HepG2 (cell line): ENCODE measurements around the gene ATP8B1. TPM values are rescaled to one million over a fixed set of nuclear protein-coding genes. Genes with fewer than 3 reads are reported as not detected.

Source experiments
- AKAP8 ChIP-seq: sonication (generic); formaldehyde crosslinking; IDR thresholded peaks from 2 replicates; pipeline ENCODE4 v1.5.1; 2020; ENCODE audit warnings: mild to moderate bottlenecking, missing genetic modification reagents
- ARHGAP35 ChIP-seq: sonication (generic); formaldehyde crosslinking; IDR thresholded peaks from 2 replicates; pipeline ENCODE4 v1.9.0; 2022; ENCODE audit warnings: mild to moderate bottlenecking, inconsistent platforms, moderate library complexity, missing genetic modification reagents, borderline replicate concordance
- CENPT ChIP-seq: sonication (generic); formaldehyde crosslinking; IDR thresholded peaks from 2 replicates; pipeline ENCODE4 v1.8.0; 2022; ENCODE audit warnings: low read depth, mild to moderate bottlenecking, moderate library complexity, missing genetic modification reagents
- EEA1 ChIP-seq: sonication (generic); formaldehyde crosslinking; IDR thresholded peaks from 2 replicates; pipeline ENCODE4 v1.5.1; 2020; ENCODE audit warnings: mild to moderate bottlenecking, missing genetic modification reagents, borderline replicate concordance
- NONO ChIP-seq, 2 experiments: fragments of 450-650 bp in 1 of 2; sonication (generic) in 1 of 2; formaldehyde crosslinking in 1 of 2; IDR thresholded peaks in 1 of 2; conservative IDR thresholded peaks in 1 of 2; 2 replicates each; pipeline versions ENCODE4 v1.6.1 to v1.8.0; 2017 to 2022; ENCODE audit warnings: mild to moderate bottlenecking in 1 of 2, missing genetic modification reagents in 1 of 2, moderate library complexity in 1 of 2
- RBFOX2 ChIP-seq: fragments of 200-400 bp; formaldehyde crosslinking; IDR thresholded peaks from 2 replicates; pipeline ENCODE4 v1.6.1; 2017; ENCODE audit warnings: low read depth, mild to moderate bottlenecking, low read length
- SOX13 ChIP-seq, 3 experiments: fragments of 450-650 bp in 1 of 3; sonication (generic) in 1 of 3; formaldehyde crosslinking in 1 of 3; IDR thresholded peaks in 2 of 3; conservative IDR thresholded peaks in 1 of 3; 2 replicates each; pipeline versions ENCODE4 v1.5.0 to v1.6.1; 2016 to 2020; ENCODE audit warnings: antibody characterized with exemption in 1 of 3, mild to moderate bottlenecking in 1 of 3, missing compliant biosample characterization in 1 of 3, missing genetic modification reagents in 1 of 3, moderate library complexity in 1 of 3
- WIZ ChIP-seq: sonication (generic); formaldehyde crosslinking; IDR thresholded peaks from 2 replicates; pipeline ENCODE4 v1.5.1; 2020; ENCODE audit warnings: mild to moderate bottlenecking, missing genetic modification reagents
- polyA plus RNA-seq, 8 experiments: library from polyadenylated mRNA; depleted of rRNA in 3 of 8; stranded (reverse) in 7 of 8; unstranded in 1 of 8; fragments of >200 nt; fragmentation: Illumina TruSeq in 4 of 8; extraction: Trizol in 4 of 8; gene quantifications; 2 replicates each; pipeline versions ENCODE4 v1.2.1 to v1.2.3, GENCODE V29; 2011 to 2016; ENCODE audit warnings: low read depth in 4 of 8, missing spikeins in 1 of 8, mixed read lengths in 1 of 8; ENCODE audit not compliant: insufficient read depth in 1 of 8
- total RNA-seq, 5 experiments: library from RNA; depleted of rRNA; stranded (reverse); fragments of >200 nt; fragmentation: Illumina TruSeq; extraction: Trizol; gene quantifications; 2 replicates each; pipeline ENCODE4 v1.2.3, GENCODE V29; 2016; ENCODE audit warnings: low read depth in 1 of 5
- TF ChIP-seq, protein P1 (sequence below): sonication (generic); formaldehyde crosslinking; IDR thresholded peaks from 2 replicates; pipeline ENCODE4 v1.4.0; 2020; ENCODE audit warnings: mild to moderate bottlenecking, missing genetic modification reagents
- TF ChIP-seq, protein P2 (sequence below): sonication (generic); formaldehyde crosslinking; IDR thresholded peaks from 2 replicates; pipeline ENCODE4 v1.5.0; 2020; ENCODE audit warnings: mild to moderate bottlenecking, missing genetic modification reagents
- TF ChIP-seq, protein P3 (sequence below): IDR thresholded peaks from 2 replicates; pipeline ENCODE4 v1.6.1; 2016; ENCODE audit warnings: low read depth, missing genetic modification reagents, missing compliant biosample characterization

ATP8B1 gene
- total and polyA plus RNA-seq, 2 of the 13 experiments (the other 11 are each of a cell fraction or from before 2014, with no cell fraction given) = 2.8 to 4.0 TPM

DNA sequence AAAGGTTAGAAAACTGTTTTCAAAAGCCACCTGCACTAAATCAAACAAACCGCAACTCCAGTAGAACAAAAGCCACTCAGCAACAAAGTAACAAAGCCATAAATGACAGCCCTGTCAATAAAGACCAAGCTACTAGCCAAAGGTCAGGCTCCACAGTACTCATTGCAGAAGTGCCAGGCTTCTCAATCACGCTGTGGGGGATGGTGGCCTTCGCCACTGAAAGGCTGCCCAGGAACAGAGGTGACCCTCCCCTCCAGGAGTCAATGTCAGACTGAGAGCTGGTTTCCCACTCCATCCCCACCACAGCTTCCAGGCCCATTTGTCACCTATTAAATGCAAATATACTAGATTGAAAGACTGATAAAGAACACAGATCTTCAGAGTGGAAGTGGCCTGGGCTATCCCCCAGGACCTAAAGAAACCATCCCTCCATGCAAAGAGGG, 5.9 kb downstream of the ATP8B1 start (continued):
- TF ChIP-seq, protein P1, sequence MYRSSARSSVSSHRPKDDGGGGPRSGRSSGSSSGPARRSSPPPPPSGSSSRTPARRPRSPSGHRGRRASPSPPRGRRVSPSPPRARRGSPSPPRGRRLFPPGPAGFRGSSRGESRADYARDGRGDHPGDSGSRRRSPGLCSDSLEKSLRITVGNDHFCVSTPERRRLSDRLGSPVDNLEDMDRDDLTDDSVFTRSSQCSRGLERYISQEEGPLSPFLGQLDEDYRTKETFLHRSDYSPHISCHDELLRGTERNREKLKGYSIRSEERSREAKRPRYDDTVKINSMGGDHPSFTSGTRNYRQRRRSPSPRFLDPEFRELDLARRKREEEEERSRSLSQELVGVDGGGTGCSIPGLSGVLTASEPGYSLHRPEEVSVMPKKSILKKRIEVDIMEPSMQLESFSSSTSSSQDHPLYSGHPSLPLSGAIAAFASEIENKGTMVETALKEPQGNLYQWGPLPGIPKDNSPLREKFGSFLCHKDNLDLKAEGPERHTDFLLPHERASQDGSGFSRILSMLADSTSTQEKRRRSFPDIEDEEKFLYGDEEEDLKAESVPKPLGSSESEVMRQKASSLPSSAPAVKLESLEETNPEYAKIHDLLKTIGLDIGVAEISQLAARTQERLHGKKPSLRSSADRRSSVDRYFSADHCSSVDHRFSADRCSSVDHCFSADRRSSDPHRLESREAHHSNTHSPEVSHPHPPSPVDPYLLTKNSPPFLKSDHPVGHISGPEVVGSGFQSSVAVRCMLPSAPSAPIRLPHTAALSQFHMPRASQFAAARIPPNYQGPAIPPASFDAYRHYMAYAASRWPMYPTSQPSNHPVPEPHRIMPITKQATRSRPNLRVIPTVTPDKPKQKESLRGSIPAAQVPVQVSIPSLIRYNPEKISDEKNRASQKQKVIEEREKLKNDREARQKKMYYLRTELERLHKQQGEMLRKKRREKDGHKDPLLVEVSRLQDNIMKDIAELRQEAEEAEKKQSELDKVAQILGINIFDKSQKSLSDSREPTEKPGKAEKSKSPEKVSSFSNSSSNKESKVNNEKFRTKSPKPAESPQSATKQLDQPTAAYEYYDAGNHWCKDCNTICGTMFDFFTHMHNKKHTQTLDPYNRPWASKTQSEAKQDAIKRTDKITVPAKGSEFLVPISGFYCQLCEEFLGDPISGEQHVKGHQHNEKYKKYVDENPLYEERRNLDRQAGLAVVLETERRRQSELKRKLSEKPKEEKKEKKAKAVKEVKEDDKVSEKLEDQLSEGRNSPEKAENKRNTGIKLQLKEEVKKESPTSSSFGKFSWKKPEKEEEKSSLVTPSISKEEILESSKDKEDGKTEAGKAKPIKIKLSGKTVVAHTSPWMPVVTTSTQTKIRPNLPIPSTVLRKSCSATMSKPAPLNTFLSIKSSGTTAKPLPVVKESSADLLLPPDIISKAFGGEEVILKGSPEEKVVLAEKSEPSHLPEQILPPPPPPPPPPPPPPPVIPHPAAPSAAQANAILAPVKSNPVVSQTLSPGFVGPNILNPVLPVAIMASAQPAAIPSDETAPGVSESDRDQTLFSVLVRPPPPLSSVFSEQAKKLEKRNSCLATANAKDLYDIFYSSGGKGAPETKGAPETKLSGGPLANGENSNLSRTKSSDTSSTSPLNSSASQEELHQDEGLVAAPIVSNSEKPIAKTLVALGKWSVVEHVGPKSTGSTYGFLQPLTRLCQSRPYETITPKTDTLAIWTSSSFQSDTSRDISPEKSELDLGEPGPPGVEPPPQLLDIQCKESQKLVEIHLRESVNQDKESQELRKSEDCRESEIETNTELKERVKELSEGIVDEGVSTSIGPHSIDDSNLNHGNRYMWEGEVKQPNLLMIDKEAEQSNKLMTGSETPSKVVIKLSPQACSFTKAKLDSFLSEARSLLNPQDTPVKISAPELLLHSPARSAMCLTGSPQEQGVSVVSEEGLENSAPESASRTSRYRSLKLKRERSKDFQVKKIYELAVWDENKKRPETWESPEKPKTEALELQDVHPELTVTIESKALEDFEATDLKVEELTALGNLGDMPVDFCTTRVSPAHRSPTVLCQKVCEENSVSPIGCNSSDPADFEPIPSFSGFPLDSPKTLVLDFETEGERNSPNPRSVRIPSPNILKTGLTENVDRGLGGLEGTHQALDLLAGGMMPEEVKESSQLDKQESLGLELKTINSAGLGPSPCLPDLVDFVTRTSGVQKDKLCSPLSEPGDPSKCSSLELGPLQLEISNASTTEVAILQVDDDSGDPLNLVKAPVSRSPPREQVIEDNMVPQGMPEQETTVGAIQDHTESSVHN (CRISPR knock-in tag) = no peak
- TF ChIP-seq, protein P2, sequence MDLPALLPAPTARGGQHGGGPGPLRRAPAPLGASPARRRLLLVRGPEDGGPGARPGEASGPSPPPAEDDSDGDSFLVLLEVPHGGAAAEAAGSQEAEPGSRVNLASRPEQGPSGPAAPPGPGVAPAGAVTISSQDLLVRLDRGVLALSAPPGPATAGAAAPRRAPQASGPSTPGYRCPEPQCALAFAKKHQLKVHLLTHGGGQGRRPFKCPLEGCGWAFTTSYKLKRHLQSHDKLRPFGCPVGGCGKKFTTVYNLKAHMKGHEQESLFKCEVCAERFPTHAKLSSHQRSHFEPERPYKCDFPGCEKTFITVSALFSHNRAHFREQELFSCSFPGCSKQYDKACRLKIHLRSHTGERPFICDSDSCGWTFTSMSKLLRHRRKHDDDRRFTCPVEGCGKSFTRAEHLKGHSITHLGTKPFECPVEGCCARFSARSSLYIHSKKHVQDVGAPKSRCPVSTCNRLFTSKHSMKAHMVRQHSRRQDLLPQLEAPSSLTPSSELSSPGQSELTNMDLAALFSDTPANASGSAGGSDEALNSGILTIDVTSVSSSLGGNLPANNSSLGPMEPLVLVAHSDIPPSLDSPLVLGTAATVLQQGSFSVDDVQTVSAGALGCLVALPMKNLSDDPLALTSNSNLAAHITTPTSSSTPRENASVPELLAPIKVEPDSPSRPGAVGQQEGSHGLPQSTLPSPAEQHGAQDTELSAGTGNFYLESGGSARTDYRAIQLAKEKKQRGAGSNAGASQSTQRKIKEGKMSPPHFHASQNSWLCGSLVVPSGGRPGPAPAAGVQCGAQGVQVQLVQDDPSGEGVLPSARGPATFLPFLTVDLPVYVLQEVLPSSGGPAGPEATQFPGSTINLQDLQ (CRISPR knock-in tag) = no peak
- TF ChIP-seq WIZ = no peak
- no peak for TF ChIP-seq NONO (IDR thresholded peaks at IDR 0.05)
- peak; percentile 38; the same call in 1 of the 2 replicates for TF ChIP-seq NONO (CRISPR knock-in tag; conservative IDR thresholded peaks at IDR 0.05)
- TF ChIP-seq RBFOX2 = no peak
- TF ChIP-seq, protein P3, sequence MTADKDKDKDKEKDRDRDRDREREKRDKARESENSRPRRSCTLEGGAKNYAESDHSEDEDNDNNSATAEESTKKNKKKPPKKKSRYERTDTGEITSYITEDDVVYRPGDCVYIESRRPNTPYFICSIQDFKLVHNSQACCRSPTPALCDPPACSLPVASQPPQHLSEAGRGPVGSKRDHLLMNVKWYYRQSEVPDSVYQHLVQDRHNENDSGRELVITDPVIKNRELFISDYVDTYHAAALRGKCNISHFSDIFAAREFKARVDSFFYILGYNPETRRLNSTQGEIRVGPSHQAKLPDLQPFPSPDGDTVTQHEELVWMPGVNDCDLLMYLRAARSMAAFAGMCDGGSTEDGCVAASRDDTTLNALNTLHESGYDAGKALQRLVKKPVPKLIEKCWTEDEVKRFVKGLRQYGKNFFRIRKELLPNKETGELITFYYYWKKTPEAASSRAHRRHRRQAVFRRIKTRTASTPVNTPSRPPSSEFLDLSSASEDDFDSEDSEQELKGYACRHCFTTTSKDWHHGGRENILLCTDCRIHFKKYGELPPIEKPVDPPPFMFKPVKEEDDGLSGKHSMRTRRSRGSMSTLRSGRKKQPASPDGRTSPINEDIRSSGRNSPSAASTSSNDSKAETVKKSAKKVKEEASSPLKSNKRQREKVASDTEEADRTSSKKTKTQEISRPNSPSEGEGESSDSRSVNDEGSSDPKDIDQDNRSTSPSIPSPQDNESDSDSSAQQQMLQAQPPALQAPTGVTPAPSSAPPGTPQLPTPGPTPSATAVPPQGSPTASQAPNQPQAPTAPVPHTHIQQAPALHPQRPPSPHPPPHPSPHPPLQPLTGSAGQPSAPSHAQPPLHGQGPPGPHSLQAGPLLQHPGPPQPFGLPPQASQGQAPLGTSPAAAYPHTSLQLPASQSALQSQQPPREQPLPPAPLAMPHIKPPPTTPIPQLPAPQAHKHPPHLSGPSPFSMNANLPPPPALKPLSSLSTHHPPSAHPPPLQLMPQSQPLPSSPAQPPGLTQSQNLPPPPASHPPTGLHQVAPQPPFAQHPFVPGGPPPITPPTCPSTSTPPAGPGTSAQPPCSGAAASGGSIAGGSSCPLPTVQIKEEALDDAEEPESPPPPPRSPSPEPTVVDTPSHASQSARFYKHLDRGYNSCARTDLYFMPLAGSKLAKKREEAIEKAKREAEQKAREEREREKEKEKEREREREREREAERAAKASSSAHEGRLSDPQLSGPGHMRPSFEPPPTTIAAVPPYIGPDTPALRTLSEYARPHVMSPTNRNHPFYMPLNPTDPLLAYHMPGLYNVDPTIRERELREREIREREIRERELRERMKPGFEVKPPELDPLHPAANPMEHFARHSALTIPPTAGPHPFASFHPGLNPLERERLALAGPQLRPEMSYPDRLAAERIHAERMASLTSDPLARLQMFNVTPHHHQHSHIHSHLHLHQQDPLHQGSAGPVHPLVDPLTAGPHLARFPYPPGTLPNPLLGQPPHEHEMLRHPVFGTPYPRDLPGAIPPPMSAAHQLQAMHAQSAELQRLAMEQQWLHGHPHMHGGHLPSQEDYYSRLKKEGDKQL = peak; percentile 76; the same call in 1 of the 2 replicates
- no peak for TF ChIP-seq ARHGAP35
- no peak for TF ChIP-seq EEA1 (CRISPR knock-in tag)
- no peak for TF ChIP-seq CENPT (CRISPR knock-in tag)
- peak; percentile 98 for TF ChIP-seq SOX13 (IDR thresholded peaks at IDR 0.05)
- TF ChIP-seq SOX13 (CRISPR knock-in tag; conservative IDR thresholded peaks at IDR 0.05 in 1 of 2, IDR thresholded peaks at IDR 0.05 in 1 of 2) = peak in 1 of 2 experiments; percentile 100; a peak in 2 of 4 replicates
- no peak for TF ChIP-seq AKAP8 (CRISPR knock-in tag)
